ENCODE data around the gene ALDH3B2.

DNA sequence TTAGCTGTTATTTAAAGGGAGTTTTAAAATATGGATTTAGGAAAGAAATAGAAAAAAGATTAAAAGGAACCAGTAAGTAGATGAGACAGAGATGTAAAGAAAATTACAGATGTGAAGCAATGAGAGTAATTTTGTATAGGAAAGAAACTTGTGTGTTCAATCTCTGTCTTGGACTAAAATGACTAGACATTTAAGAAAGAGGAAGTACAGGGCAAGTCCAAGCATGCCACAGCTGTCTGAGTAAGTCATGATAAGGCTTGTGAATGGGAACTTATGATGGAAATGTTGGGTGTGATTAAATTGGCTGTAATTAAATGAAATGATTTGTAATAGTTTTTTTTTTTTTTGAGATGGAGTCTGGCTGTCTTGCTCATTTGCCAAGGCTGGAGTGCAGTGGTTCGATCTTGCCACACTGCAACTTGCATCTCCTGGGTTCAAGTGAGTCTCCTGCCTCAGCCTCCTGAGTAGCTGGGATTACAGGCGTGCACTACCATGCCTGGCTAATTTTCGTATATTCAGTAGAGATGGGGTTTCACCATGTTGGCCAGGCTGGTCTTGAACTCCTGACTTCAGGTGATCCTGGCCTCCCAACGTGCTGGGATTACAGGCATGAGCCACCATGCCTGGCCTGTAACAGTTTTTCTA, 18.0 kb downstream of the ALDH3B2 start:
- TF ChIP-seq, protein P1, sequence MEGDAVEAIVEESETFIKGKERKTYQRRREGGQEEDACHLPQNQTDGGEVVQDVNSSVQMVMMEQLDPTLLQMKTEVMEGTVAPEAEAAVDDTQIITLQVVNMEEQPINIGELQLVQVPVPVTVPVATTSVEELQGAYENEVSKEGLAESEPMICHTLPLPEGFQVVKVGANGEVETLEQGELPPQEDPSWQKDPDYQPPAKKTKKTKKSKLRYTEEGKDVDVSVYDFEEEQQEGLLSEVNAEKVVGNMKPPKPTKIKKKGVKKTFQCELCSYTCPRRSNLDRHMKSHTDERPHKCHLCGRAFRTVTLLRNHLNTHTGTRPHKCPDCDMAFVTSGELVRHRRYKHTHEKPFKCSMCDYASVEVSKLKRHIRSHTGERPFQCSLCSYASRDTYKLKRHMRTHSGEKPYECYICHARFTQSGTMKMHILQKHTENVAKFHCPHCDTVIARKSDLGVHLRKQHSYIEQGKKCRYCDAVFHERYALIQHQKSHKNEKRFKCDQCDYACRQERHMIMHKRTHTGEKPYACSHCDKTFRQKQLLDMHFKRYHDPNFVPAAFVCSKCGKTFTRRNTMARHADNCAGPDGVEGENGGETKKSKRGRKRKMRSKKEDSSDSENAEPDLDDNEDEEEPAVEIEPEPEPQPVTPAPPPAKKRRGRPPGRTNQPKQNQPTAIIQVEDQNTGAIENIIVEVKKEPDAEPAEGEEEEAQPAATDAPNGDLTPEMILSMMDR (IDR thresholded peaks at IDR 0.05), result no peak
- TF ChIP-seq POLR2A (IDR thresholded peaks at IDR 0.05) (no peak), EP300 (IDR thresholded peaks at IDR 0.05) (no peak)

Measured in tibial nerve (tissue), 4 donors.